OCI-LY7 (cell line): ENCODE results near the gene KDM4E.

Experiments
- CTCF ChIP-seq: fragments of 200-600 bp; sonication (generic); conservative IDR thresholded peaks from 2 replicates; pipeline ENCODE4 v1.5.1; 2014; ENCODE audit warnings: mild to moderate bottlenecking, antibody characterized with exemption, low read length, moderate library complexity, mixed read lengths
- EZH2phosphoT487 ChIP-seq: fragments of 200-600 bp; sonication (generic); IDR thresholded peaks from 2 replicates; pipeline ENCODE4 v1.6.1; 2018; ENCODE audit warnings: low read depth, borderline replicate concordance, mild to moderate bottlenecking, mixed run types, antibody characterized with exemption, low read length, moderate library complexity, mixed read lengths

- TF ChIP-seq CTCF (no peak), EZH2phosphoT487 (no peak)
Measured at GRCh38 chr11:95076981-95077380, 51.9 kb downstream of the KDM4E start.
